HepG2 (cell line): ENCODE results near the gene PTPRCAP. TPM values are rescaled to one million over a fixed set of nuclear protein-coding genes. Genes with fewer than 3 reads are reported as not detected.

Experiments
- ARNTL ChIP-seq: sonication (generic); formaldehyde crosslinking; IDR thresholded peaks from 2 replicates; pipeline ENCODE4 v1.4.0; 2020; ENCODE audit warnings: mild to moderate bottlenecking, missing genetic modification reagents
- E2F2 ChIP-seq: sonication (generic); formaldehyde crosslinking; IDR thresholded peaks from 2 replicates; pipeline ENCODE4 v1.4.0; 2020; ENCODE audit warnings: missing genetic modification reagents, borderline replicate concordance
- ERF ChIP-seq: IDR thresholded peaks from 2 replicates; pipeline ENCODE4 v1.6.1; 2018; ENCODE audit warnings: missing biosample characterization, missing genetic modification reagents
- GATAD1 ChIP-seq: IDR thresholded peaks from 2 replicates; pipeline ENCODE4 v1.6.1; 2016; ENCODE audit warnings: missing genetic modification reagents, missing compliant biosample characterization
- IRX3 ChIP-seq: sonication (generic); formaldehyde crosslinking; IDR thresholded peaks from 2 replicates; pipeline ENCODE4 v1.8.1; 2023; ENCODE audit warnings: mild to moderate bottlenecking, low read depth, missing genetic modification reagents, borderline replicate concordance
- JUNB ChIP-seq: sonication (generic); formaldehyde crosslinking; IDR thresholded peaks from 2 replicates; pipeline ENCODE4 v1.8.0; 2022; ENCODE audit warnings: missing genetic modification reagents, mild to moderate bottlenecking, borderline replicate concordance
- MXI1 ChIP-seq: IDR thresholded peaks from 3 replicates; pipeline ENCODE4 v1.6.1; 2012; ENCODE audit warnings: low read depth, low read length, inconsistent platforms, borderline replicate concordance
- NFE2L1 ChIP-seq: sonication (generic); formaldehyde crosslinking; IDR thresholded peaks from 2 replicates; pipeline ENCODE4 v1.4.0; 2020; ENCODE audit warnings: missing genetic modification reagents, mild to moderate bottlenecking, borderline replicate concordance
- NFIC ChIP-seq: IDR thresholded peaks from 2 replicates; pipeline ENCODE4 v1.6.1; 2012; ENCODE audit warnings: mild to moderate bottlenecking, low read length, inconsistent platforms
- NFRKB ChIP-seq: fragments of 450-650 bp; IDR thresholded peaks from 2 replicates; pipeline ENCODE4 v1.6.1; 2017
- PCBP1 ChIP-seq: fragments of 200-400 bp; formaldehyde crosslinking; IDR thresholded peaks from 2 replicates; pipeline ENCODE4 v1.6.1; 2017; ENCODE audit warnings: mild to moderate bottlenecking, low read depth, low read length, borderline replicate concordance
- RELA ChIP-seq: sonication (generic); formaldehyde crosslinking; IDR thresholded peaks from 2 replicates; pipeline ENCODE4 v1.4.0; 2020; ENCODE audit warnings: missing genetic modification reagents
- SP5 ChIP-seq: IDR thresholded peaks from 2 replicates; pipeline ENCODE4 v1.6.1; 2016; ENCODE audit warnings: low read depth, borderline replicate concordance
- TEAD3 ChIP-seq: optimal IDR thresholded peaks from 2 replicates; pipeline ENCODE3; 2016; ENCODE audit warnings: borderline replicate concordance
- ZBTB3 ChIP-seq: sonication (generic); formaldehyde crosslinking; IDR thresholded peaks from 2 replicates; pipeline ENCODE4 v1.4.0; 2020; ENCODE audit warnings: low read depth, mild to moderate bottlenecking, moderate library complexity, missing genetic modification reagents, borderline replicate concordance
- ZBTB44 ChIP-seq: sonication (generic); formaldehyde crosslinking; IDR thresholded peaks from 2 replicates; pipeline ENCODE4 v1.4.0; 2020; ENCODE audit warnings: missing genetic modification reagents
- ZFP62 ChIP-seq: sonication (generic); formaldehyde crosslinking; IDR thresholded peaks from 2 replicates; pipeline ENCODE4 v1.4.0; 2020; ENCODE audit warnings: missing genetic modification reagents
- ZFP90 ChIP-seq: sonication (generic); formaldehyde crosslinking; IDR thresholded peaks from 2 replicates; pipeline ENCODE4 v1.8.0; 2022; ENCODE audit warnings: missing genetic modification reagents, mild to moderate bottlenecking, inconsistent platforms, borderline replicate concordance
- ZKSCAN5 ChIP-seq: sonication (generic); formaldehyde crosslinking; IDR thresholded peaks from 2 replicates; pipeline ENCODE4 v1.5.1; 2020; ENCODE audit warnings: mild to moderate bottlenecking, missing genetic modification reagents
- ZMYM2 ChIP-seq: sonication (generic); formaldehyde crosslinking; IDR thresholded peaks from 2 replicates; pipeline ENCODE4 v1.8.0; 2022; ENCODE audit warnings: mild to moderate bottlenecking, missing genetic modification reagents
- ZNF552 ChIP-seq: sonication (generic); formaldehyde crosslinking; IDR thresholded peaks from 2 replicates; pipeline ENCODE4 v1.9.0; 2022; ENCODE audit warnings: missing genetic modification reagents, mild to moderate bottlenecking, borderline replicate concordance
- ZNF557 ChIP-seq: sonication (generic); formaldehyde crosslinking; IDR thresholded peaks from 2 replicates; pipeline ENCODE4 v1.4.0; 2020; ENCODE audit warnings: missing genetic modification reagents
- ZNF607 ChIP-seq: sonication (generic); formaldehyde crosslinking; IDR thresholded peaks from 2 replicates; pipeline ENCODE4 v1.5.1; 2020; ENCODE audit warnings: missing genetic modification reagents, mild to moderate bottlenecking, borderline replicate concordance
- ZNF678 ChIP-seq: sonication (generic); formaldehyde crosslinking; IDR thresholded peaks from 2 replicates; pipeline ENCODE4 v1.4.0; 2020; ENCODE audit warnings: mild to moderate bottlenecking, missing genetic modification reagents
- ZNF850 ChIP-seq: sonication (generic); formaldehyde crosslinking; conservative IDR thresholded peaks from 2 replicates; pipeline ENCODE4 v1.9.0; 2021; ENCODE audit warnings: mild to moderate bottlenecking, missing genetic modification reagents
- polyA plus RNA-seq, 8 experiments: library from polyadenylated mRNA; depleted of rRNA in 3 of 8; stranded (reverse) in 7 of 8; unstranded in 1 of 8; fragments of >200 nt; fragmentation: Illumina TruSeq in 4 of 8; extraction: Trizol in 4 of 8; gene quantifications; 2 replicates each; pipeline versions ENCODE4 v1.2.1 to v1.2.3, GENCODE V29; 2011 to 2016; ENCODE audit warnings: low read depth in 4 of 8, missing spikeins in 1 of 8, mixed read lengths in 1 of 8; ENCODE audit not compliant: insufficient read depth in 1 of 8
- total RNA-seq, 5 experiments: library from RNA; depleted of rRNA; stranded (reverse); fragments of >200 nt; fragmentation: Illumina TruSeq; extraction: Trizol; gene quantifications; 2 replicates each; pipeline ENCODE4 v1.2.3, GENCODE V29; 2016; ENCODE audit warnings: low read depth in 1 of 5
- TF ChIP-seq, protein P1 (sequence below): sonication (generic); formaldehyde crosslinking; IDR thresholded peaks from 2 replicates; pipeline ENCODE4 v1.5.0; 2020; ENCODE audit warnings: missing genetic modification reagents
- TF ChIP-seq, protein P2 (sequence below): fragments of 450-650 bp; IDR thresholded peaks from 2 replicates; pipeline ENCODE4 v1.6.1; 2016

Gene PTPRCAP
- total and polyA plus RNA-seq, 2 of the 13 experiments (the other 11 are each of a cell fraction or from before 2014, with no cell fraction given), result 0.60 to 0.70 TPM

- no peak for TF ChIP-seq RELA (CRISPR knock-in tag)
- no peak for TF ChIP-seq NFRKB
- TF ChIP-seq ZFP62, result no peak
- TF ChIP-seq ZMYM2, result no peak
- no peak for TF ChIP-seq NFIC
- TF ChIP-seq ERF (CRISPR knock-in tag), result peak; percentile 93
- TF ChIP-seq ARNTL (CRISPR knock-in tag), result peak; percentile 86
- TF ChIP-seq ZNF552 (CRISPR knock-in tag), result no peak
- no peak for TF ChIP-seq ZNF678 (CRISPR knock-in tag)
- TF ChIP-seq PCBP1, result no peak
- TF ChIP-seq ZKSCAN5 (CRISPR knock-in tag), result no peak
- TF ChIP-seq SP5 (CRISPR knock-in tag), result peak; percentile 90
- no peak for TF ChIP-seq JUNB (CRISPR knock-in tag)
- TF ChIP-seq ZFP90 (CRISPR knock-in tag), result peak; percentile 76
- 0 out of 2 replicates have a peak, but pooled peaks have one; percentile 81 for TF ChIP-seq ZNF850
- TF ChIP-seq MXI1, result peak; percentile 87; the same call in 1 of the 3 replicates
- no peak; the same call in 1 of the 2 replicates for TF ChIP-seq E2F2 (CRISPR knock-in tag)
- TF ChIP-seq TEAD3 (CRISPR knock-in tag), result peak; percentile 65
- TF ChIP-seq GATAD1 (CRISPR knock-in tag), result peak; percentile 84
- TF ChIP-seq IRX3 (CRISPR knock-in tag), result no peak
- TF ChIP-seq, protein P1, sequence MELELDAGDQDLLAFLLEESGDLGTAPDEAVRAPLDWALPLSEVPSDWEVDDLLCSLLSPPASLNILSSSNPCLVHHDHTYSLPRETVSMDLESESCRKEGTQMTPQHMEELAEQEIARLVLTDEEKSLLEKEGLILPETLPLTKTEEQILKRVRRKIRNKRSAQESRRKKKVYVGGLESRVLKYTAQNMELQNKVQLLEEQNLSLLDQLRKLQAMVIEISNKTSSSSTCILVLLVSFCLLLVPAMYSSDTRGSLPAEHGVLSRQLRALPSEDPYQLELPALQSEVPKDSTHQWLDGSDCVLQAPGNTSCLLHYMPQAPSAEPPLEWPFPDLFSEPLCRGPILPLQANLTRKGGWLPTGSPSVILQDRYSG (CRISPR knock-in tag), result 0 out of 2 replicates have a peak, but pooled peaks have one; percentile 26
- TF ChIP-seq ZBTB44, result no peak
- TF ChIP-seq ZNF557 (CRISPR knock-in tag), result peak; percentile 87; the same call in 1 of the 2 replicates
- 0 out of 2 replicates have a peak, but pooled peaks have one; percentile 40 for TF ChIP-seq ZNF607 (CRISPR knock-in tag)
- no peak for TF ChIP-seq ZBTB3 (CRISPR knock-in tag)
- no peak for TF ChIP-seq NFE2L1 (CRISPR knock-in tag)
- TF ChIP-seq, protein P2, sequence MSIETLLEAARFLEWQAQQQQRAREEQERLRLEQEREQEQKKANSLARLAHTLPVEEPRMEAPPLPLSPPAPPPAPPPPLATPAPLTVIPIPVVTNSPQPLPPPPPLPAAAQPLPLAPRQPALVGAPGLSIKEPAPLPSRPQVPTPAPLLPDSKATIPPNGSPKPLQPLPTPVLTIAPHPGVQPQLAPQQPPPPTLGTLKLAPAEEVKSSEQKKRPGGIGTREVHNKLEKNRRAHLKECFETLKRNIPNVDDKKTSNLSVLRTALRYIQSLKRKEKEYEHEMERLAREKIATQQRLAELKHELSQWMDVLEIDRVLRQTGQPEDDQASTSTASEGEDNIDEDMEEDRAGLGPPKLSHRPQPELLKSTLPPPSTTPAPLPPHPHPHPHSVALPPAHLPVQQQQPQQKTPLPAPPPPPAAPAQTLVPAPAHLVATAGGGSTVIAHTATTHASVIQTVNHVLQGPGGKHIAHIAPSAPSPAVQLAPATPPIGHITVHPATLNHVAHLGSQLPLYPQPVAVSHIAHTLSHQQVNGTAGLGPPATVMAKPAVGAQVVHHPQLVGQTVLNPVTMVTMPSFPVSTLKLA, result peak; percentile 39; the same call in 1 of the 2 replicates
These were observed 31.5 kb upstream of the PTPRCAP start, which contains the start of gene TMEM134 (continued) for GRCh38 chr11:67468759-67469507.
